Glutamatergic neuron (in vitro differentiated cells): Measurements from ENCODE around the gene RANBP17. TPM values are rescaled to one million over a fixed set of nuclear protein-coding genes. Genes with fewer than 3 reads are reported as not detected.

Source experiments
- DNase-seq: peaks from one replicate; pipeline ENCODE4 v3.0.0; 2022
- H3K27ac Mint-ChIP-seq: one replicate; pipeline ENCODE4 v1.8.0; 2020; ENCODE audit warnings: mild to moderate bottlenecking, mixed read lengths, inconsistent platforms; ENCODE audit not compliant: unreplicated experiment
- H3K27me3 Mint-ChIP-seq: one replicate; pipeline ENCODE4 v1.8.0; 2020; ENCODE audit warnings: mild to moderate bottlenecking, moderate library complexity, mixed read lengths, inconsistent platforms; ENCODE audit not compliant: unreplicated experiment
- H3K36me3 Mint-ChIP-seq: one replicate; pipeline ENCODE4 v1.8.0; 2020; ENCODE audit warnings: mild to moderate bottlenecking, mixed read lengths, inconsistent platforms; ENCODE audit not compliant: unreplicated experiment
- H3K4me1 Mint-ChIP-seq: one replicate; pipeline ENCODE4 v1.8.0; 2020; ENCODE audit warnings: mild to moderate bottlenecking, low read depth, mixed read lengths, inconsistent platforms; ENCODE audit not compliant: unreplicated experiment
- H3K4me3 Mint-ChIP-seq: one replicate; pipeline ENCODE4 v1.8.0; 2020; ENCODE audit warnings: mild to moderate bottlenecking, mixed read lengths, inconsistent platforms; ENCODE audit not compliant: unreplicated experiment
- H3K9me3 Mint-ChIP-seq: one replicate; pipeline ENCODE4 v1.8.0; 2020; ENCODE audit warnings: mild to moderate bottlenecking, moderate library complexity, mixed read lengths, inconsistent platforms; ENCODE audit not compliant: unreplicated experiment
- CTCF ChIP-seq: fragments of 200-600 bp; sonication (generic); IDR thresholded peaks from one replicate; pipeline ENCODE4 v1.5.0; 2021; ENCODE audit not compliant: partially characterized antibody, unreplicated experiment
- total RNA-seq: library from RNA; stranded (reverse); fragmentation: NEBNext Ultra II Directional; extraction: Animal tissue kit (Norgen Biotek cat#: 25700); gene quantifications from one replicate; pipeline ENCODE4 v1.2.1, GENCODE V29; 2021; ENCODE audit not compliant: unreplicated experiment

The RANBP17 gene
- total RNA-seq, 1 donor from 2014 or later = 25.7 TPM

GRCh38 chr5:171340491-171340890 is 478.7 kb downstream of the RANBP17 start:
- DNase-seq = no peak
- no peaks in the 10 kb centered on the region for H3K36me3 Mint-ChIP-seq
- peaks cover 28% of the 10 kb centered on the region for H3K4me1 Mint-ChIP-seq
- TF ChIP-seq CTCF = no peak
- H3K4me3 Mint-ChIP-seq = no peak overlapping the region
- no peak overlapping the region for H3K27ac Mint-ChIP-seq
- peaks cover 8% of the 10 kb centered on the region for H3K9me3 Mint-ChIP-seq
- H3K27me3 Mint-ChIP-seq = peaks cover 4% of the 10 kb centered on the region

- peak; percentile 71 for TF ChIP-seq CTCF
- peaks cover 2% of the 10 kb centered on the region for H3K9me3 Mint-ChIP-seq
- H3K27ac Mint-ChIP-seq = no peak overlapping the region
- H3K4me1 Mint-ChIP-seq = peaks cover 11% of the 10 kb centered on the region
- H3K27me3 Mint-ChIP-seq = peaks cover 2% of the 10 kb centered on the region
- H3K4me3 Mint-ChIP-seq = no peak overlapping the region
- no peaks in the 10 kb centered on the region for H3K36me3 Mint-ChIP-seq
- DNase-seq = peak; percentile 47
Measured at GRCh38 chr5:171342362-171343111, 480.7 kb downstream of the RANBP17 start.

- H3K36me3 Mint-ChIP-seq = no peaks in the 10 kb centered on the region
- peaks cover 9% of the 10 kb centered on the region for H3K4me1 Mint-ChIP-seq
- H3K27ac Mint-ChIP-seq = no peak overlapping the region
- no peak overlapping the region for H3K4me3 Mint-ChIP-seq
- no peak for TF ChIP-seq CTCF
- H3K27me3 Mint-ChIP-seq = peaks cover 2% of the 10 kb centered on the region
- DNase-seq = no peak
- peaks cover 3% of the 10 kb centered on the region for H3K9me3 Mint-ChIP-seq
Measured at GRCh38 chr5:171344936-171345608, 483.3 kb downstream of the RANBP17 start.

Other genes starting within 250 kb of the RANBP17 start
- gene GABRP, start 78.3 kb upstream of the RANBP17 start, total RNA-seq = not detected